MCF 10A (cell line): ENCODE results near the gene XPNPEP1. TPM values are rescaled to one million over a fixed set of nuclear protein-coding genes. Genes with fewer than 3 reads are reported as not detected.
A peak's percentile ranks its signal among the peaks of the same experiment; 100 is the strongest.

Experiments used
- BruUV-seq: library from RNA; stranded (reverse); fragments of 400-500 nt; replicated peaks from 2 replicates; lab custom pipeline; 2021; lab: Mats Ljungman, UMichigan
- CTCF ChIA-PET: fragments of 300-600 bp; sonication (Branson Sonifier 250); formaldehyde crosslinking; extraction: SDS; loops from one replicate; lab custom pipeline; 2021; ENCODE audit warnings: antibody characterized with exemption, inconsistent platforms; lab: Yijun Ruan, JAX
- POLR2A ChIA-PET: fragments of 300-600, 350-650 bp; sonication (Branson Sonifier 250); formaldehyde crosslinking; extraction: SDS; loops from one replicate; lab custom pipeline; 2020; ENCODE audit warnings: antibody characterized with exemption, inconsistent platforms; lab: Yijun Ruan, JAX
- DNase-seq: peaks from one replicate; pipeline ENCODE4 v3.0.0-alpha.2; 2018; ENCODE audit not compliant: unreplicated experiment
- H3K27ac Mint-ChIP-seq: one replicate; pipeline ENCODE4 v1.8.0; 2022; ENCODE audit warnings: mild to moderate bottlenecking, low read depth, mixed read lengths; ENCODE audit not compliant: unreplicated experiment
- H3K27me3 Mint-ChIP-seq: one replicate; pipeline ENCODE4 v1.8.0; 2022; ENCODE audit warnings: mixed read lengths; ENCODE audit not compliant: insufficient read depth, unreplicated experiment
- H3K36me3 Mint-ChIP-seq: one replicate; pipeline ENCODE4 v1.8.0; 2022; ENCODE audit warnings: mild to moderate bottlenecking, moderate library complexity, mixed read lengths; ENCODE audit not compliant: insufficient read depth, unreplicated experiment
- H3K4me1 Mint-ChIP-seq: one replicate; pipeline ENCODE4 v1.8.0; 2022; ENCODE audit warnings: mixed read lengths; ENCODE audit not compliant: insufficient read depth, unreplicated experiment
- H3K4me3 Mint-ChIP-seq: one replicate; pipeline ENCODE4 v1.8.0; 2022; ENCODE audit warnings: mild to moderate bottlenecking, moderate library complexity, mixed read lengths; ENCODE audit not compliant: unreplicated experiment
- H3K9me3 Mint-ChIP-seq: one replicate; pipeline ENCODE4 v1.8.0; 2022; ENCODE audit warnings: mixed read lengths; ENCODE audit not compliant: unreplicated experiment
- intact Hi-C: fragments of 100-400 bp; cut with micrococcal nuclease; formaldehyde crosslinking; loops from 2 replicates; pipeline ENCODE4 v1.14.1; 2022
- total RNA-seq: library from RNA; stranded (reverse); gene quantifications from 2 replicates; pipeline ENCODE4 v1.2.3, GENCODE V29; 2022
- TF ChIP-seq, protein P1 (sequence below): fragments of 200-600 bp; IDR thresholded peaks from one replicate; pipeline ENCODE4 v1.8.0; 2022; ENCODE audit warnings: antibody characterized with exemption, mild to moderate bottlenecking; ENCODE audit not compliant: unreplicated experiment

Gene XPNPEP1
- total RNA-seq, 1 experiment from 2014 or later, result 52.1 TPM

DNA sequence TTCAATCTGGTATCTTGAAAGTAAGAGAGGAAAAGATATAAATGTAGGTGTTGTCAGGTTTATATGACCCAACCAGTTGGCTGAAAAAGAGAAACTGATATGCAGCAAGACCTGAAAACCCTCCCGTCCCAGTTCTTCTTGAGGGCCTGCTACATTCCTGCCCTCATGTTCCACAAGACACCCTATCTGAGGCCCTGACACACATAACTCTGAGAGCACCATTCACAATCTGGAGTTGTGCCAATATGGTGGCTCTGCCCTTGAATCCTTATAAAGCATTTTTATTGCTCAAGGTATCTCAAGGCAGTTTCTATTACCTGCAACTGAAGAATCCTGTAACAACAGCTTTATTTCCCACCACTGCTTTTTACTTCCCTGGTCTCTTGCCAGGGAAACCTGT is 17.0 kb downstream of the XPNPEP1 start:
- POLR2A ChIA-PET, result interaction anchor here (1.1 kb wide), 1 partner anchor 16 kb away, joined by 3 read pairs; no protein-coding TSS in a partner anchor
- Mint-ChIP-seq H3K9me3 (no peaks in the 10 kb centered on the region), H3K4me3 (no peak overlapping the region), H3K4me1 (peaks cover 34% of the 10 kb centered on the region), H3K27me3 (no peaks in the 10 kb centered on the region), H3K27ac (no peak overlapping the region), H3K36me3 (peaks cover 80% of the 10 kb centered on the region)
- CTCF ChIA-PET, result interaction anchor here (0.6 to 2.1 kb wide), 4 partner anchors 11 to 125 kb away, joined by 3 to 6 read pairs (median 4); no protein-coding TSS in a partner anchor
- no TSS peak for BruUV-seq
- DNase-seq, result no peak
- intact Hi-C loops, result no loop called here
- TF ChIP-seq, protein P1, sequence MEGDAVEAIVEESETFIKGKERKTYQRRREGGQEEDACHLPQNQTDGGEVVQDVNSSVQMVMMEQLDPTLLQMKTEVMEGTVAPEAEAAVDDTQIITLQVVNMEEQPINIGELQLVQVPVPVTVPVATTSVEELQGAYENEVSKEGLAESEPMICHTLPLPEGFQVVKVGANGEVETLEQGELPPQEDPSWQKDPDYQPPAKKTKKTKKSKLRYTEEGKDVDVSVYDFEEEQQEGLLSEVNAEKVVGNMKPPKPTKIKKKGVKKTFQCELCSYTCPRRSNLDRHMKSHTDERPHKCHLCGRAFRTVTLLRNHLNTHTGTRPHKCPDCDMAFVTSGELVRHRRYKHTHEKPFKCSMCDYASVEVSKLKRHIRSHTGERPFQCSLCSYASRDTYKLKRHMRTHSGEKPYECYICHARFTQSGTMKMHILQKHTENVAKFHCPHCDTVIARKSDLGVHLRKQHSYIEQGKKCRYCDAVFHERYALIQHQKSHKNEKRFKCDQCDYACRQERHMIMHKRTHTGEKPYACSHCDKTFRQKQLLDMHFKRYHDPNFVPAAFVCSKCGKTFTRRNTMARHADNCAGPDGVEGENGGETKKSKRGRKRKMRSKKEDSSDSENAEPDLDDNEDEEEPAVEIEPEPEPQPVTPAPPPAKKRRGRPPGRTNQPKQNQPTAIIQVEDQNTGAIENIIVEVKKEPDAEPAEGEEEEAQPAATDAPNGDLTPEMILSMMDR, result no peak

DNA sequence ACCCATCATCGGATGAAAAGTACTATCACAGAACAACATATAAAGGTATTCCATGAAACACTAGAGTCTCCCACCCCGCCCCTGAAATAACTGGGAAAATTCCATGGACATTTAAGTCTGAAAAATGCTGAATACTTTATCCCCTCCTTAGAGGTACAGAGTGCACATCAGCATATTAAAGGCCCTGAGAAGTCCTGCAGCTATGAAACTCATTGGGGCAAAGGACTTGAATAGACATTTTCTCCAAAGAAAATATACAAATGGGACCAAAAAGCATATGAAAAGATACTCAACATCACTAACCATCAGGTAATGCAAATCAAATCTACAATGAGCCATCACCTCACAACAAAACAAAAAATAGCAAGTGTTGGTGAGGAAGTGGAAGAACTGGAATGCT is 18.9 kb downstream of the XPNPEP1 start:
- peaks cover 51% of the 10 kb centered on the region for H3K4me1 Mint-ChIP-seq
- no TSS peak for BruUV-seq
- H3K4me3 Mint-ChIP-seq, result no peak overlapping the region
- TF ChIP-seq, protein P1, result no peak
- H3K27me3 Mint-ChIP-seq, result no peaks in the 10 kb centered on the region
- H3K36me3 Mint-ChIP-seq, result peaks cover 71% of the 10 kb centered on the region
- H3K27ac Mint-ChIP-seq, result peak overlapping the region; percentile 96
- intact Hi-C loops, result no loop called here
- no peaks in the 10 kb centered on the region for H3K9me3 Mint-ChIP-seq
- ChIA-PET CTCF (interaction anchor here (2.5 kb wide), 1 partner anchor 8 kb away, joined by 12 read pairs; no protein-coding TSS in a partner anchor), POLR2A (interaction anchor here (1.5 to 3.2 kb wide), 6 partner anchors 9 to 306 kb away, joined by 6 to 52 read pairs (median 13); partner anchors contain the start of gene XPNPEP1)
- no peak for DNase-seq

DNA sequence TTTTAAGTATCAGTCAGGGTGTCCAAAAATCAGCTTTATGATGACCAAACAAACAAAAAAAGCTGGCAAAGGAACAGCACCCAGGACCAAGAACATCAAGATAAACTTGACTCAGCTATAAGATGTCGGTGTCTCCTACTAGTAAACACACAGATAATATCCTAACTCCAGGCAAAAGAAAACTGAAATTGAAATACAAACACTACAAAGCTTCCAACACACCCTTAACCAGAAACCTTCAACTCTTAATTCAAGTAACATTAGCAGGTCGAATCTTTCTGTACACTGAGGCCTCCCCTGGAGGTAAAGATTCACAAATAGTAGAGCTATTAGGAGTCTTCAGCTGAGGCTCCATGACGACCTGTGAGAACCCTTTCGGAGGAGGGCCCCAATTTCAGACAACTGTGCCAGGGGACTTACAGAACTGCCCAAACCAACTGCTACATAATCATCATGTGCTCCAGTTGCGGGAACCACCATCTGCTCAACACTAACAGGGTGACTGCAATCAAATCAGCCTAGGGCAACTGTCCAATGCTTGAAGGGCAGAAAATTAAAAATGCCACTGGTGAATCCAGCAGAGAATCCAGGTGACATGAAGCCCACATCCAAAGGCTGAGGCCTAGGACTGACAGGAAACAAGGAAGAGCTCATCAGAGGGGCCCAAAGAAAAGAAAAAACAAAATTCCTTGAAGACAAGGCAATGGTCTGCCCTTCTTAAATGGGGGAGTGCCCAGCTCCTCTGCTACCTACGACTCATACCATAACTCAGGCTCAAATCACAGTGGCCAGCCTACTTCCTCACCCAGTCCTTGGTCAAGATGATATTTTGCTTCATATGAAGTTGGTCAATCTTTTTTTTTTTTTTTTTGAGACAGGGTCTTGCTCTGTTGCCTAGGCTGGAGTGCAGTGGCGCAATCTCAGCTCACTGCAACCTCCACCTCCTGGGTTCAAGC is 20.0 kb downstream of the XPNPEP1 start:
- POLR2A ChIA-PET, result interaction anchor here (0.6 to 3.2 kb wide), 13 partner anchors 10 to 727 kb away, joined by 3 to 52 read pairs (median 4); partner anchors contain the start of gene XPNPEP1
- Mint-ChIP-seq H3K4me1 (peaks cover 62% of the 10 kb centered on the region), H3K36me3 (peaks cover 73% of the 10 kb centered on the region), H3K9me3 (no peaks in the 10 kb centered on the region), H3K27me3 (no peaks in the 10 kb centered on the region), H3K27ac (peak overlapping the region; percentile 96), H3K4me3 (peak overlapping the region; percentile 59)
- TF ChIP-seq, protein P1, result no peak
- intact Hi-C loops, result no loop called here
- BruUV-seq, result no TSS peak
- DNase-seq, result no peak
- CTCF ChIA-PET, result interaction anchor here (0.6 to 2.5 kb wide), 15 partner anchors 8 to 238 kb away, joined by 3 to 13 read pairs (median 5); no protein-coding TSS in a partner anchor
